Parathyroid adenoma (tissue), 2 donors: Measurements from ENCODE around the gene IGFBP6.

ENCODE experiments used
- H2AFZ ChIP-seq: fragments of 300-600 bp; sonication (generic); one replicate; pipeline ENCODE4 v1.7.0; 2017; ENCODE audit warnings: antibody characterized with exemption, mild to moderate bottlenecking
- H3K27ac ChIP-seq: fragments of 300-600 bp; sonication (generic); one replicate; pipeline ENCODE4 v1.7.0; 2017
- H3K27me3 ChIP-seq: fragments of 300-600 bp; sonication (generic); one replicate; pipeline ENCODE4 v1.7.0; 2017; ENCODE audit warnings: low read length; ENCODE audit not compliant: control insufficient read depth, insufficient read depth
- H3K36me3 ChIP-seq: fragments of 300-600 bp; sonication (generic); one replicate; pipeline ENCODE4 v1.7.0; 2017; ENCODE audit warnings: low read length; ENCODE audit not compliant: control insufficient read depth, insufficient read depth
- H3K4me1 ChIP-seq: fragments of 300-600 bp; sonication (generic); one replicate; pipeline ENCODE4 v1.7.0; 2017; ENCODE audit warnings: control low read depth
- H3K4me2 ChIP-seq: fragments of 300-600 bp; sonication (generic); one replicate; pipeline ENCODE4 v1.7.0; 2017; ENCODE audit warnings: low read length
- H3K4me3 ChIP-seq: fragments of 300-600 bp; sonication (generic); one replicate; pipeline ENCODE4 v1.7.0; 2017; ENCODE audit warnings: low read depth, low read length
- H3K79me2 ChIP-seq: fragments of 300-600 bp; sonication (generic); one replicate; pipeline ENCODE4 v1.7.0; 2017; ENCODE audit warnings: control low read depth
- H3K9ac ChIP-seq: fragments of 300-600 bp; sonication (generic); one replicate; pipeline ENCODE4 v1.7.0; 2017; ENCODE audit warnings: mild to moderate bottlenecking
- H3K9me3 ChIP-seq: fragments of 300-600 bp; sonication (generic); one replicate; pipeline ENCODE4 v1.7.0; 2017; ENCODE audit warnings: low read length; ENCODE audit not compliant: control insufficient read depth
- TF ChIP-seq, protein P1 (sequence below): fragments of 300-600 bp; sonication (generic); IDR thresholded peaks from one replicate; pipeline ENCODE4 v1.7.0; 2017; ENCODE audit warnings: antibody characterized with exemption, mild to moderate bottlenecking
- donor health status: primary hyperparathyroidism.

Gene IGFBP6

DNA sequence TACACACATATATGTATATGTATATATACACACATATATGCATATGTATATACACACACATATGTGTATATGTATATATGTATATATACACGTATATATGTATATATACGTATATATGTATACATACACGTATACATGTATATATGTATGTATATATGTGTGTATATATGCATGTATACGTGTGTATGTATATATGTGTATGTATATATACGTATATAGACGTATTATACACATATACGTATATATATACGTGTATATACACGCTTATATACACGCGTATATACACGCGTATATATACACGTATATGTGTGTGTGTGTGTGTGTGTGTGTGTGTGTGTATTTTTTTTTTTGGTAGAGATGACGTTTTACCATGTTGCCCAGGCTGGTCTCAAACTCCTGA lies 50.2 kb downstream of the IGFBP6 start:
- Histone ChIP-seq H3K27ac (no peak overlapping the region), H3K4me2 (no peak overlapping the region), H3K27me3 (no peaks in the 10 kb centered on the region), H3K4me3 (no peak overlapping the region), H3K4me1 (no peaks in the 10 kb centered on the region), H3K9ac (no peak overlapping the region), H3K9me3 (no peaks in the 10 kb centered on the region), H3K79me2 (no peaks in the 10 kb centered on the region), H2AFZ (no peak overlapping the region), H3K36me3 (no peaks in the 10 kb centered on the region)
- TF ChIP-seq, protein P1, sequence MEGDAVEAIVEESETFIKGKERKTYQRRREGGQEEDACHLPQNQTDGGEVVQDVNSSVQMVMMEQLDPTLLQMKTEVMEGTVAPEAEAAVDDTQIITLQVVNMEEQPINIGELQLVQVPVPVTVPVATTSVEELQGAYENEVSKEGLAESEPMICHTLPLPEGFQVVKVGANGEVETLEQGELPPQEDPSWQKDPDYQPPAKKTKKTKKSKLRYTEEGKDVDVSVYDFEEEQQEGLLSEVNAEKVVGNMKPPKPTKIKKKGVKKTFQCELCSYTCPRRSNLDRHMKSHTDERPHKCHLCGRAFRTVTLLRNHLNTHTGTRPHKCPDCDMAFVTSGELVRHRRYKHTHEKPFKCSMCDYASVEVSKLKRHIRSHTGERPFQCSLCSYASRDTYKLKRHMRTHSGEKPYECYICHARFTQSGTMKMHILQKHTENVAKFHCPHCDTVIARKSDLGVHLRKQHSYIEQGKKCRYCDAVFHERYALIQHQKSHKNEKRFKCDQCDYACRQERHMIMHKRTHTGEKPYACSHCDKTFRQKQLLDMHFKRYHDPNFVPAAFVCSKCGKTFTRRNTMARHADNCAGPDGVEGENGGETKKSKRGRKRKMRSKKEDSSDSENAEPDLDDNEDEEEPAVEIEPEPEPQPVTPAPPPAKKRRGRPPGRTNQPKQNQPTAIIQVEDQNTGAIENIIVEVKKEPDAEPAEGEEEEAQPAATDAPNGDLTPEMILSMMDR, result no peak

DNA sequence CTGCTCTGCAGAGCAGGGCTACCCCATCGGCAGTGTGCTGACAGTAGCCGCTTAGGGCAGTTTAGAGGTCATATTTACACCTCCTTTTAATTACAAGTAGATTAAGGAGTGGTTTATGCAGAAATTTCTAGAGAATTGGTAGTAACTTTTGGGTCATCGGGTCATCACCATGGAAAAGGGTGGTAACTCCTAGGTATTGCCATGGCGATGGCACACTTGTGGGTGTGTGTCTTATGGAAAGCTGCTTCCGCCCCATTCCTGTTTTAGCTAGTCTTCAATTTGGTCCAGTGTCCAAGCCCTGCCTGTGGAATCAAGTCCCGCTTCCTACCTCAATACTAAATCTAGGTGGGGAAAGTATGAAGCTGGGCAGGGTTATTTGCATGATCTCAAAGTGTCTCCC lies 53.6 kb downstream of the IGFBP6 start:
- no peak overlapping the region for H3K4me2 ChIP-seq
- H3K36me3 ChIP-seq, result no peaks in the 10 kb centered on the region
- H3K4me1 ChIP-seq, result no peaks in the 10 kb centered on the region
- no peak overlapping the region for H3K9ac ChIP-seq
- H3K9me3 ChIP-seq, result no peaks in the 10 kb centered on the region
- TF ChIP-seq, protein P1, result no peak
- H3K79me2 ChIP-seq, result no peaks in the 10 kb centered on the region
- H3K27ac ChIP-seq, result no peak overlapping the region
- H3K27me3 ChIP-seq, result no peaks in the 10 kb centered on the region
- H3K4me3 ChIP-seq, result no peak overlapping the region
- no peak overlapping the region for H2AFZ ChIP-seq
